COR-L47 (cell line): ENCODE results near the gene ENTPD6.
"Not testable (repeated sequence)": the region's sequence is repeated elsewhere in the genome, so short reads cannot be mapped to it uniquely, and the experiment has no call there.

ENCODE experiments used
- DNase-seq: peaks from one replicate; lab custom pipeline; 2025; lab: John Stamatoyannopoulos, UW

The ENTPD6 gene

DNA sequence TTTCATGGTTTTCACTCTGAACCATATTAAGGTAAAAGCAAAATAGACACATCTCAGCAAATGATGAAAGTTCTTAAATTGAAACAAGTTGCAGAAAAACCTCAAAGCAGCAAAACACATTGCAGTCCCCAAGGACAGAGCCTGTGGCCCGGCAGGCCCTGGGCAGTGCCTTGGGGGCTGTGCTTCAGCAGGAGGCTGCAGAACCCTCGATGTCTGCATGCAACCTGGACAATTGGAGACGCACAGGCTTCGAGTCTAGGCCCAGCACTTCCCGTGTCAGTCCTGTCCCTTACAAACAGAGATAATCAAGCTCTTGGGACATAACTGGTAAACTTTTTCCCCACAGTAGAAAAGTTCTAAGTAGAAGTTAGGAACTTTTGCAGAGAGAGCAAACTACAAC, 61.6 kb downstream of the ENTPD6 start:
- DNase-seq, result no peak

- DNase-seq, result no peak
Observed at GRCh38 chr20:25257756-25258475, 62.4 kb downstream of the ENTPD6 start.

DNA sequence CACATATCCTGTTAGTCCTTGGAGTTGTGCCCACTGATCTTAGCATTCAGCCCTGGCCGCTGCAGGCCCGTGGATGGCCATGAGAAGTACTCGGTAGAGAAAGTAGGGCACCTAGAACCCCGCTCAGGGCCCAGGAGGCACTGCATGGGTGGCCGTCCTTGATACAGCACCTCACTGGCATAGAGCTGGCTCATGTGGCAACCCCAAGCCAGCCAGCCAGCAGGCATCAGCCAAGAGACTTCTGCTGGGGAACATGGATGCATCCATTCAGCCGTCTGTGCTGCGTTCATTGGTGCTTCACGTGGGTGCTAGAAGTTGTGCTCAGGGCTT, 62.9 kb downstream of the ENTPD6 start:
- no peak for DNase-seq

- no peak for DNase-seq
Observed at GRCh38 chr20:25258828-25259227, 63.3 kb downstream of the ENTPD6 start.

DNA sequence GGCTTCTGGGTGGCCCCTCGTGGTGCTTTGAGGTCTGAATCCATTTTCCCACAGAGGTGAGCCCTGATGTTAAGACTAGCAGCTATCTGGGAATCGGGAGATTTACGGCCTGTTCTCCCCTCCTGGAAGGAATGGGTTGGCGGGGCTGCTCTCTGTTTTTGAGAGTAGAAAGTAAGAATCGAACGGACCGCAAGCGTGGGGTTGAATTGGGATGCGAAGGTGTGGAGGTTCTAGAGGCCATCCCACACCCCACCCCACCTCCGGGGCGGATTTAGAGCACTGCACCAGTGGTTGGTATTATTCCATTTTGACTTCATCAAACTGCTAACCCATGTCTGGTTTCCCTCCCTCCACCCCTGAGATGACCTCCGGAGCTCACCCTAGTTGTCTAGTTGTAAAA, 63.8 kb downstream of the ENTPD6 start:
- DNase-seq, result no peak

GRCh38 chr20:25259788-25260254, 64.3 kb downstream of the ENTPD6 start:
- no peak for DNase-seq

DNA sequence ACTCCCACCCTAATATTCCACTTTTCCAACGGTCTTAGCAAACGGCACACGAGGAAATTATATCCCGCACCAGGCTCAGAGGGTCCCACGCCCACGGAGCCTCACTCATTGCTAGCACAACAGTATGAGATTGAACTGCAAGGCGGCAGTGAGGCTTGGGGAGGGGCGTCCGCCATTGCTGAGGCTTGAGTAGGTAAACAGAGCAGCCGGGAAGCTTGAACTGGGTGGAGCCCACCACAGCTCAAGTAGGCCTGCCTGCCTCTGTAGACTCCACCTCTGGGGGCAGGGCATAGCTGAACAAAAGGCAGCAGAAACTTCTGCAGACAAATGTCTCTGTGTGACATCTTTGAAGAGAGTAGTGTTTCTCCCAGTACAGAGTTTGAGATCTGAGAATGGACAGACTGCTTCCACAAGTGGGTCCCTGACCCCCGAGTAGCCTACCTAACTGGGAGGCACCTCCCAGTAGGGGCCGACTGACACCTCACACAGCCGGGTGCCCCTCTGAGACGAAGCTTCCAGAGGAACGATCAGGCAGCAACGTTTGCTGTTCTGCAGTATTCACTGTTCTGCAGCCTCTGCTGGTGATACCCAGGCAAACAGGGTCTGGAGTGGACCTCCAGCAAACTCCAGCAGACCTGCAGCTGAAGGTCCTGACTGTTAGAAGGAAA, 65.4 kb downstream of the ENTPD6 start:
- DNase-seq, result not testable (repeated sequence)

GRCh38 chr20:25269057-25269832, 73.7 kb downstream of the ENTPD6 start:
- no peak for DNase-seq

DNA sequence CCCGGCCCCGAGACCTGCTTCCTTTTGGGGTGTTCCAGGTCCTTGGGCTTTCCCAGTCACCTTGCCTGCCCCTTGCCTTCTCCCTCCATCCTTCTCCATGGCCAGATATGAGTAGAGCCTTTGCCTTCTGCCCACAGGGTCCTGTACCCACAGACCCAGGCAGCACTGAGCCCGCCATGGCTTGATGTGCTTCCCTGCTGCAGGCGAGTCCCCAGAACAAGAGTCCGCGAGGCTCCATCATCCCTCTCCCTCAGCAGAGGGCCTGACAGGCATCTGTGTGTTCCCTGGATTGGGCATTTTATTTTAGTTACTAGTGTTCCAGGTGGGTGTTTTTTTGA, 74.3 kb downstream of the ENTPD6 start:
- no peak for DNase-seq

DNA sequence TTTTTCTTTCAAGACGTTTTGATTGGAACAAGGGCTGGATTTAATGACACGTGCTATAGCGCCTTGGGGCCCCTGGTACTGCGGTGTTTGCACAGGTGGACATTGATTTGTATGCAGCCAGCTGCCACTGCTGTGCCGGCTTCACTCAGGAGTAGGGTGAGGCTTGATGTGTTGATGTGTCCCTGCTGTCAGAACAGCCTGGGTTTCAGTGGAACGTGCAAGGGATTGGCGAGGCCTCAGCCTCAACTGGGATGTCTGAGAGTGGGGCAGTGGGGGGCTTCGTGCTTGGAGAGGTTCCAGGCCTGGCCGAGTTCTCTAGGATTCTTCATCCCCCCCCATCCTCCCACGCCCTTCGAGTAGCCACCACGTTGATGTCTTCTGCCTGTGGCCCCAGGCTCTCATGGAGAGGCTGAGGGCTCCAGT, 75.3 kb downstream of the ENTPD6 start:
- peak; percentile 76 for DNase-seq

DNA sequence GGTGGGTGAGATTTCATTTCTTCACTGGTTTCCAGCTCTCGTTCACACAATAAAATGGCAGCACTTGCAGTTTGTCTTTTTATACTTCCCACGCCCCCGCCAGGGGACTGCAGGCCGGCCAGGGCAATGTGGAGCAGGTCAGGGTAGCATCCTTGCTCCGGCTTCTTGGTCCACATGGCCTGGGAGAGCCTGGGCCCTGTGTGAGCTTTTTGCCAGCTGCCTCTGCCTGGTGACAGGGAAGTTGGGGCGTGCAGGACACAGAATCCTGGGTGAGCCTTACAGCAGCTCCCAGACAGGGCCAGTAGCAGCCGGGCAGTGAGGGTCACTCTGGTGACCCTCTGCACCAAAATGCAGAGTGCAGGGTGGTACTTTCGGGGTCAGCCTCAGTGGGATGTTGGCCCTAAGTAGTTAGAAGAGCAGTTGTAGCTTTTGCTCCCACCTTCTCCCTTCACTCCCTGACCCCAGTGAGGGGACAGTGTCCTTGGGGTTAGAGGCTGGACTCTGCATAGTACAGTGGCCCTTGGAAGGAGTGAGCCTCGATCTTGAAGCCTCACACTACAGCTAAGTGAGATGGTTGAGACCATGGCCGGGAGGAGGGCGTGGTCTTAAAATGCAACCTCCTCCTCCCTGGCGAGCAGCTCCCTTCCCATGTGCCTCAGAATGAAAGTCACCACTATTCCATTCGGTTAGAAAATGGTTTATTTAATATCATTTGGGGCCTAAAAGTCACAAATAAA, 76.1 kb downstream of the ENTPD6 start:
- no peak for DNase-seq

DNA sequence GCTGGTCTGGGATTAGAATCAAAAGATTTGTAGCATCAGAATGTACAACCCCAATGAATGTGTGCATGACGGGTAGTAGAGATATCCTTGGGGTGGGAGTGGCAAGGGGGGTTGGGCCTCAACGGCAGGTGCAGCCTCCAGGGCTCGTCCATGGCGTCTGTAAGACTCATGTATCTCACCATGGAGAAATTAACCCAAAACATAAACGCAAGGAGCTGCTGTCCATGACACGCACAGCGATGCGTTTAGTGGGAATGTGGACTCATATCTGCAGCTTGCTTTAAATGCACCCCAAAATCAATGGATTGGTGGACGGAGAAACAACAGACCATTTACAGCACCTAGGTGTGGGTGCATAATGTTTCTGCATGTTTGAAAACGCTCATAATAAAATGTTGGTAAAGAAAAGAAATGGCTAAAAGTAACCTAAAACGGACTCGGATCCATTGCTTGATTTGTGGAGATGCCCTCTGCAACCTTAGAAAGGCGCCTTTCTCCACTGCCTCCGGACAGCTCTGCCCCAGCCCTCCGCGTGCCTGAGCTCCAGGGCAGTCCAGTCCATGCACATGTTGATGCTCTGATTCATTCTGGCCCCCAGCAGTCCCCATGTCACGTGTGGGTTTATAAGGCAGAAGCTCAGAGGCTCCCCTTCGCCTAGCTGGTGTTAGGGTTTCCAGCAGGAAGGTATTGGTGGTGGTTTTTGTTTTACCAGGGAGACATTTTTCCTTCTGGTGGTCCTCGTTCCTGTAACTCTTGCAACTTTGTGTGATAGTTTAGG, 76.9 kb downstream of the ENTPD6 start:
- DNase-seq, result no peak

- DNase-seq, result no peak
Observed at GRCh38 chr20:25273046-25273445, 77.5 kb downstream of the ENTPD6 start.

GRCh38 chr20:25273541-25274358, 78.2 kb downstream of the ENTPD6 start:
- DNase-seq, result no peak

DNA sequence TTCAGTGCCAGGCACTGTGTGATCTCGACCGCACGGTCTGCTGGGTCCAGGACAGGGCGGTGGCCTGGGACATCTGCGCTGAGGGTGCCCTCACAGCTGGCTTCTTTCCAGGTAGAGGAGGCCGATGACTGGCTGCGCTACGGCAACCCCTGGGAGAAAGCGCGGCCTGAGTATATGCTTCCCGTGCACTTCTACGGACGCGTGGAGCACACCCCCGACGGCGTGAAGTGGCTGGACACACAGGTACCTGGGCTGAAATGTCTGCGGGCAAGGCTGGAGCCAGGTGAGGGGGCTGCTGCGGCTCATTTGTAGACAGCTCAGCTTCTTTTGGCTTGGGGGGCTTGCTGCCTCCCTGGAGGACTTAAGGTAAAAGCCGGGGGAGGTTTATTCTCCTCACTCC, 79.0 kb downstream of the ENTPD6 start:
- DNase-seq, result no peak

GRCh38 chr20:25274891-25275812, 79.6 kb downstream of the ENTPD6 start:
- DNase-seq, result no peak

GRCh38 chr20:25275813-25276532, 80.5 kb downstream of the ENTPD6 start:
- DNase-seq, result no peak
